ENCODE data around the gene TMTC1.

DNA sequence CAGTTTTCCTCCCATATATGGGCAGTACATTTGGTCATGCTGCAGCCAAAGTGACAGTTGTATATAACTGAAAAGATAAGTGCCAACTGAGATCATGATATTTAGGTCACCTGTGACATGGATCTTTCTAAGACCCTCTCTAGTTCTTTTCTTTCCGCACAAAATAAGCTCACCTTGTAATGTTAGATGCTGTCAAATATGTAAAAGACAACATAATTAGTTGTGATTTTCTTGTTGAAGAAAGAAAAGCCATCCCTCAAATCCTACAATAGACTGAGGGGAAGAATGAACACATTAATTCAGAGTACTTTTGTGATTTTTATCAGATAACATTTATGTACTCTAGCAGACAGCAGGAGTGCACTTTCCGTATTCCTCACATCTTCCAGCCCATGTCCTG is 323.7 kb downstream of the TMTC1 start:
- TF ChIP-seq, protein P1, sequence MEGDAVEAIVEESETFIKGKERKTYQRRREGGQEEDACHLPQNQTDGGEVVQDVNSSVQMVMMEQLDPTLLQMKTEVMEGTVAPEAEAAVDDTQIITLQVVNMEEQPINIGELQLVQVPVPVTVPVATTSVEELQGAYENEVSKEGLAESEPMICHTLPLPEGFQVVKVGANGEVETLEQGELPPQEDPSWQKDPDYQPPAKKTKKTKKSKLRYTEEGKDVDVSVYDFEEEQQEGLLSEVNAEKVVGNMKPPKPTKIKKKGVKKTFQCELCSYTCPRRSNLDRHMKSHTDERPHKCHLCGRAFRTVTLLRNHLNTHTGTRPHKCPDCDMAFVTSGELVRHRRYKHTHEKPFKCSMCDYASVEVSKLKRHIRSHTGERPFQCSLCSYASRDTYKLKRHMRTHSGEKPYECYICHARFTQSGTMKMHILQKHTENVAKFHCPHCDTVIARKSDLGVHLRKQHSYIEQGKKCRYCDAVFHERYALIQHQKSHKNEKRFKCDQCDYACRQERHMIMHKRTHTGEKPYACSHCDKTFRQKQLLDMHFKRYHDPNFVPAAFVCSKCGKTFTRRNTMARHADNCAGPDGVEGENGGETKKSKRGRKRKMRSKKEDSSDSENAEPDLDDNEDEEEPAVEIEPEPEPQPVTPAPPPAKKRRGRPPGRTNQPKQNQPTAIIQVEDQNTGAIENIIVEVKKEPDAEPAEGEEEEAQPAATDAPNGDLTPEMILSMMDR (IDR thresholded peaks at IDR 0.05; ENCODE audit: poor library complexity): no peak
- no peak for TF ChIP-seq EZH2phosphoT487 (IDR thresholded peaks at IDR 0.05; ENCODE audit: low read depth, severe bottlenecking, unreplicated experiment)
- TF ChIP-seq EZH2 (IDR thresholded peaks at IDR 0.05; ENCODE audit: borderline replicate concordance): no peak

Measured in hepatocyte (in vitro differentiated cells).